Stimulated activated naive CD8-positive, alpha-beta T cell treated with anti-CD3 and anti-CD28 coated beads, Interleukin-15, amount 100 ng/mL, for 72 hours (primary cell): Measurements from ENCODE around the gene GLRX3.
"Not testable (repeated sequence)": the region's sequence is repeated elsewhere in the genome, so short reads cannot be mapped to it uniquely, and the experiment has no call there.

Experiments
- ATAC-seq: fragments of 150-1000 bp; cut with Tn5 transposase; 2 replicates; pipeline ENCODE4 v1.10.0; 2021; ENCODE audit warnings: mild to moderate bottlenecking, moderate library complexity
- DNase-seq, 2 donors: peaks; one replicate each; pipeline ENCODE4 v3.0.0; 2021 to 2022
- H3K27ac Mint-ChIP-seq, 2 donors: one replicate each; pipeline ENCODE4 v1.8.0; 2022; ENCODE audit warnings: mild to moderate bottlenecking in 2 of 2, mixed read lengths in 2 of 2, moderate library complexity in 2 of 2
- H3K27me3 Mint-ChIP-seq: one replicate; pipeline ENCODE4 v1.8.0; 2022; ENCODE audit warnings: mixed read lengths
- H3K4me1 Mint-ChIP-seq: one replicate; pipeline ENCODE4 v1.8.0; 2022; ENCODE audit warnings: mild to moderate bottlenecking, mixed read lengths
- H3K4me3 Mint-ChIP-seq, 2 donors: one replicate each; pipeline ENCODE4 v1.8.0; 2022; ENCODE audit warnings: mild to moderate bottlenecking in 2 of 2, mixed read lengths in 2 of 2, moderate library complexity in 1 of 2
- H3K9me3 Mint-ChIP-seq, 2 donors: one replicate each; pipeline ENCODE4 v1.8.0; 2022; ENCODE audit warnings: mixed read lengths in 2 of 2

GLRX3 gene

DNA sequence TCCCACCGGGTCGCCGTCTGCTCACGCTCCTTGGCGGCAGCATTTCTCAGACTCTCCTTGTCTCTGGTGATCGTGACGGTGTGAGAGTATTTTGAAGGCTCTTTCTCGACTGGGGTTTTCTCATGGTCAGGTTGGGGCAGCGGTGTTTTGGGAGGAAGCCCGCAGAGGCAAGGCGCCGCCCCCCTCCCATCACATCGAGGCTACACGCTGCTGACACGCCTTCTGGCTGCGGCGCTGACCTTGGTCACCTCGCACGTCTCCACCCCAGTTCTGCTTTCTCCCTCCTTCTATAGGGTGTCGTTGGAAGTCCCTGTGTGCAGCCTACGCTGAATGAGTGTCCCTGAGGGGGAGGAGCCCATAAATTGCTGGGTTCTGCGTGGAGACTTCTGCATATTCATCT lies 55.2 kb downstream of the GLRX3 start:
- H3K27ac Mint-ChIP-seq, result no peak overlapping the region
- peak overlapping the region; percentile 7 to 41 for H3K4me3 Mint-ChIP-seq
- no peak for DNase-seq
- no peak for ATAC-seq
- peaks cover 6% of the 10 kb centered on the region for H3K4me1 Mint-ChIP-seq
- H3K9me3 Mint-ChIP-seq, result no peaks in the 10 kb centered on the region
- peaks cover 19% of the 10 kb centered on the region for H3K27me3 Mint-ChIP-seq

DNA sequence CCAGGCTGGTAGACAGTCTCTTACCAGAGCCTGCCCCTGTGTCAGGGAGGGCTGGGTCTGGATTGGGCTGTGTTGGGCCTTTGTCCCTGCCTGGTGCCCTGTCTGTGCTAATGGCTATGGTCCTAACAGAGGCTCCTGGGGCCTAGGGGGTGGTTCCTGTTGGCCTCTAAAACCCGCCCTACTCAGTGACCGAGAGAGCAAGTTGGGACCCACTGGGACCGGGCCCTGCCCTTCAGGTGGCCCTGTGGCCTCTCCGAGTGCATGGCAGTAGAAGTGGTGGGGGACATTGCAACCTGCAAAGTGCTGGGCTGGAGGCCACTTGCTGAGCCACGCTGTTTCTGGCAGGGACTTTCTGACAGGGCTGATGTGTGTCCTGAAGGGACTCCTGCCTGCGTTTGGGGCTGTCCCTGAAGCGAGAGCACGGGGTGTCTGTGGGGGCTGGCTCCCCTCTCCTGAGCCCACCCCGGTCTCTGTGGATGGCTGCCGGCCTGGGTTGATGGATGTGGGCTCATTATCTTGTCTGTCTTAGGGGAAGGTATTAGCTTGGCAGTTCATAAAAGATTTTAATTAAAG lies 56.2 kb downstream of the GLRX3 start:
- Mint-ChIP-seq H3K27me3 (peaks cover 19% of the 10 kb centered on the region), H3K4me3 (no peak overlapping the region), H3K9me3 (no peaks in the 10 kb centered on the region), H3K27ac (no peak overlapping the region), H3K4me1 (peaks cover 6% of the 10 kb centered on the region)
- ATAC-seq, result no peak
- DNase-seq, result no peak

GRCh38 chr10:130193033-130193432 lies 56.8 kb downstream of the GLRX3 start:
- no peak for ATAC-seq
- no peak overlapping the region for H3K4me3 Mint-ChIP-seq
- no peaks in the 10 kb centered on the region for H3K9me3 Mint-ChIP-seq
- peaks cover 6% of the 10 kb centered on the region for H3K4me1 Mint-ChIP-seq
- no peak overlapping the region for H3K27ac Mint-ChIP-seq
- no peak for DNase-seq
- peaks cover 19% of the 10 kb centered on the region for H3K27me3 Mint-ChIP-seq

DNA sequence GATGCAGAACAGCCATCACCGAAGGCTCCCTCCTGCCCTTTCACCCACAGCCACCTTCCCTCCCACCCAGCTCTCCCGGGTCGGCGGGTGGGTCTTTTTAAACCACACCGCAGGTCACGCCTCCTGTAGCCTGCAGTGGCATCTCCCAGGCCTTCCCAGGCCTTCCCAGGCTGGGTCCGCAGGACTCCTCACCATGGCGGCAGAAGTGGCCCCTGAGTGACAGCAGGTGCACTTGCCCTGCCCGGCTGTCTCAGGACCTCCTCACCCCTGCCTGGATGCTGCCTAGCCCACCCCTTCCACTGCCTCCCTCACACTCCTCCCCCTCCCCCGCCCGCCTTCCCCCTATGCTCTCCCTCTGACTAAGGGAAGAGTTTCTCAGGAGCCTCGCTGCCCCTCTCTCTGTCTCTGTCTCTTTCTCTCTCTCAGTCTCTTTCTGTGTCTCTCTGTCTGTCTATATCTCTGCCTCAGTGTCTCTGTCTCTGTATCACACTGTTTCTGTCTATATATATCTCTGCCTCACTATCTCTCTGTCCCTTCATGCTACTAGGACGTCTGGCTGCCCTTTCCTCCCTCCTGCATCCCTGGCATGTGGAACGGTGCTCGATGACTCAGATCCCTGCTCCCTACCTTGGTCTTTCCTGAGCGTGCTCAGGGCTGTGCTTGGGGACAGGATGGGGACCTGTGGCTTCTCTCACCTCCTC lies 57.5 kb downstream of the GLRX3 start:
- Mint-ChIP-seq H3K4me1 (peaks cover 6% of the 10 kb centered on the region), H3K9me3 (no peaks in the 10 kb centered on the region), H3K4me3 (no peak overlapping the region), H3K27ac (no peak overlapping the region), H3K27me3 (peaks cover 19% of the 10 kb centered on the region)
- ATAC-seq (no peak), DNase-seq (no peak)

DNA sequence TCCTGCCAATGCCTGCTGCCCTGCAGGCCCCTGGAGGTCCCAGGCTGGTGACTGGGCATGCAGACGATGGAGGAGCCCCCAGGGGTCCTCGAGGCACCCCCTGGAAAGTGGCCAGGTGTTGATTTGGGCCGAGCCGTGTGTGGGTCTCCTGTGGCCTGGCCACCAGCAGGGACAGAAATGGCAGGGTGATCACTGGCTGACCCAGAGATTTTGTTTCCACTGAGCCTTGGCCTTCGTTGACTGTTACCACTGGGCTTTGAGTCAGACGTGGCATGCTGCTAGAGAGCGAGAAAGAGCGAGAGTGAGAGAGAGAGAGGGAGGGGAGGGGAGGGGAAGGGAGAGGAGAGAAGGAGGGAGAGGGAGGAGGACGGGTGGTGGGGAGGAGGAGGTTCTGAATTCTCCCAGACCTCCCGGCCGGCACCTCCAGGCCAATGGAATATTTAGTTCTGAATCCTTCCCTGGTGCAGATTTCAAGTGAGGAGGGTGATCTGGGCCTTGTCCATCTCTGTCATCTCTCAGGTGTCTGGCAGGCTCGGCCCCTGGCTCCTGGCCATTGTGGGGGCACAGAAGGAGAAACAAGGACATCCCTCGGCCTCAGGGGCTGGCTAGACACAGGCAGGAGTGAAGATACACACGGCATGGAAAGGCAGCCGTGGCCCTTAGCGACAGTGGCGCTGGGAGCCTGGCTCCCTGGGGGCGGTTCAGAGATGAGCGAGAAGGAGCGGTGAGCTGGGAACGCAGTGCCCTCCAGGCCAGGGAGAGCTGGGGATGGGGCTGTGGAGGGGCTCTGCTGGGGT lies 58.2 kb downstream of the GLRX3 start:
- Mint-ChIP-seq H3K4me1 (peaks cover 6% of the 10 kb centered on the region), H3K9me3 (no peaks in the 10 kb centered on the region), H3K27ac (peak overlapping the region; percentile 42 to 48), H3K4me3 (no peak overlapping the region), H3K27me3 (peaks cover 19% of the 10 kb centered on the region)
- ATAC-seq, result no peak
- no peak for DNase-seq

GRCh38 chr10:130194991-130195645 lies 58.9 kb downstream of the GLRX3 start:
- no peak for DNase-seq
- H3K27me3 Mint-ChIP-seq, result peaks cover 19% of the 10 kb centered on the region
- no peak for ATAC-seq
- peaks cover 1% of the 10 kb centered on the region for H3K4me1 Mint-ChIP-seq
- H3K4me3 Mint-ChIP-seq, result no peak overlapping the region
- no peaks in the 10 kb centered on the region for H3K9me3 Mint-ChIP-seq
- H3K27ac Mint-ChIP-seq, result peak overlapping the region in 1 of 2 donors; percentile 48

- no peaks in the 10 kb centered on the region for H3K4me1 Mint-ChIP-seq
These were observed 59.6 kb downstream of the GLRX3 start for GRCh38 chr10:130195746-130196294.

DNA sequence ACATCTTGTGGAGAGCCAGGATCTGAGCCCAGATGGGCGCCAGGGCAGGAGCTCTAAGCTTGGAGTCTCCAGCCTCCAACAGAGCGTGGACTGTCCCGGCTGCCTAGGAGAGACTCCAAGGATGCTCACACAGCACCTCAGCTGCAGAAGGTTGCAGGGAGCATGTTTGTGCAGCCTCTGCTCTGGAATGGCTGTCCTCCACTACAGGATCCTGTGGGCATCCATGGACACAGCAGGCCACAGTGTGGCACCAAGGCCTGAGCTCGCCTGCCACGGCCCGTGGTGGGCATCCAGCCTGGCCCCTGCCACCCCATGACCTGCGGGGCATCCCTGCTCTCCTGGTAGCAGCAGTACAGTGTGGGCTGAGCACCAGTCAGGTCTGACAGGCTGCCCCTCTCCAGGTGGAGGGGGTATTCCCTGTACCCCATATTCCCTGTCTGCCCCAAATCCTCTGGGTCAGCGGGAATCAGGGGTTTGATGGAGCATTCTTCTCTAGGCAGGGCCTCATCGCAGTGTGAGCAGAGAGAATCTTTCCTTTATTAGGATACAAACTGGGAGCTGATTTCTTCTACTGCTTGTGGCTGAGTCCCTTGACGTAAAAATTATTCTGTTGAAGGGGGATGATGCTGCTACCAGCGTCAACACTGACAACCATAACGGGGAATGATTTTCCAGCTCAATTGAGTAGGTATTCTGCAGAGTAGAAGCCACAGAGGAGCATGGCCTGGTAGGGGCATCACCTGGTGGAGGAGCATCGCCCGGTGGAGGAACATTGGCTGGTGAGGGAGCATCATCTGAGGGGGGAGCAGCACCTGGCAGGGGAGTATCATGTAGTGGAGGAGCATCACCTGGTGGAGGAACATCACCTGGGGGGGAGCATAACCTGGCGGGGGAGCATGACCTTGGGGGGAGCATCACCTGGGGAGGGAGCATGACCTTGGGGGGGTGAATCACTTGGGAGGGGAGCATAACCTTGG lies 60.6 kb downstream of the GLRX3 start:
- Mint-ChIP-seq H3K27ac (no peak overlapping the region), H3K4me3 (no peak overlapping the region), H3K9me3 (no peaks in the 10 kb centered on the region), H3K27me3 (peaks cover 19% of the 10 kb centered on the region), H3K4me1 (no peaks in the 10 kb centered on the region)
- no peak for ATAC-seq
- DNase-seq, result no peak

More at GRCh38 chr10:130195746-130196294, 59.6 kb downstream of the GLRX3 start:
- Mint-ChIP-seq H3K27ac (no peak overlapping the region), H3K4me3 (no peak overlapping the region), H3K27me3 (peaks cover 20% of the 10 kb centered on the region), H3K9me3 (no peaks in the 10 kb centered on the region)
- no peak for DNase-seq
- ATAC-seq, result no peak

GRCh38 chr10:130198651-130199050 lies 62.5 kb downstream of the GLRX3 start:
- Mint-ChIP-seq H3K27ac (no peak overlapping the region), H3K27me3 (peaks cover 9% of the 10 kb centered on the region), H3K9me3 (no peaks in the 10 kb centered on the region)

DNA sequence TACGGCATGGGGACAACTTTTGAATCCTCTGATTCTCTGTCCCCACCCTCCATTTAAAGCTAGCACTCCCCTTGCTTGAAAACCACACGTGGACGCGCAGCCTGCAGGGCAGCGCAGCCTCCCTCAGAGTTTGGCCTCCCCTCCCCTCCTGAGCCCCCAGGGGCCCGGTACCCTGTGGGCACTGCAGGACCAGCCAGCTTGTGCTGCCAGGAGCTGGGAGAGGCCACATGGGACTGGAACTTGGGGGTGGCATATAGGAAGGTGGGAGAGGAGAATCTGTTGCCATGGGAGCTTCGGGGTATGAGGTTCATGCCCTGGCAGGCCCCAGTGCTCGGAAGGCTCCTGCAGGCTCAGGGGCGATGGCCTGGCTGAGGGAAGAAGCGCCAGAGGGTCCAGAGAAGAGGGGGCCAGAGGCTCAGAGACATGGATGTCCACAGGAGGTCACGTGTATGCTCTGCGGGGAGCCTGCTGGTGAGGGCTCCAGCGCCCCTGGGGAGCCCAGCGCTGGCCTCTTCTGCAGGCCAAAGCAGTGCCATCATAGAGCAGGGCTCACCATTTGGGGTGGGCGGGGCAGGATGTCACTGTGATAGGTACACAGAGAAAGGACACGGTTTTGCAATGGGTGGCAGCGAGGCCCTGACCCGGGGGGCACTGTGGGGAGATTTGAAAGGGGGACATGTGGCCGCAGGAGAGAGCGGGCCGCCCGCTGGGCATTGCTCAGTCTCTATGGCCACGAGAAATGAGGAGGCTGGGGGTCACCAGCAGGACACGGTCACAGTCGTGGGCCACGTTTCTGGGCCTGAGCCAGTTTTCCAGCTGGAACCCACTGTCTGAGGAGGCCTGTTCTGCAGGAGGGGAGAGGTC lies 64.2 kb downstream of the GLRX3 start:
- H3K27ac Mint-ChIP-seq, result no peak overlapping the region
- no peak overlapping the region for H3K4me3 Mint-ChIP-seq
- ATAC-seq (no peak), DNase-seq (no peak)
- no peaks in the 10 kb centered on the region for H3K9me3 Mint-ChIP-seq
- H3K27me3 Mint-ChIP-seq, result peaks cover 9% of the 10 kb centered on the region
- H3K4me1 Mint-ChIP-seq, result no peaks in the 10 kb centered on the region

More at GRCh38 chr10:130198651-130199050, 62.5 kb downstream of the GLRX3 start:
- no peak overlapping the region for H3K4me3 Mint-ChIP-seq
- ATAC-seq (no peak), DNase-seq (no peak)
- H3K4me1 Mint-ChIP-seq, result no peaks in the 10 kb centered on the region

- DNase-seq, result no peak
These were observed 64.8 kb downstream of the GLRX3 start for GRCh38 chr10:130201043-130201380.

GRCh38 chr10:130202150-130202549 lies 66.0 kb downstream of the GLRX3 start:
- not testable (repeated sequence) for H3K4me3 Mint-ChIP-seq, H3K27me3 Mint-ChIP-seq, H3K9me3 Mint-ChIP-seq, H3K4me1 Mint-ChIP-seq, ATAC-seq, DNase-seq
- peak overlapping the region in 1 of 2 donors; percentile 74 for H3K27ac Mint-ChIP-seq

More at GRCh38 chr10:130201043-130201380, 64.8 kb downstream of the GLRX3 start:
- Mint-ChIP-seq H3K27me3 (peaks cover 9% of the 10 kb centered on the region), H3K4me3 (no peak overlapping the region), H3K27ac (no peak overlapping the region), H3K4me1 (no peaks in the 10 kb centered on the region), H3K9me3 (no peaks in the 10 kb centered on the region)
- ATAC-seq, result peak; percentile 21

DNA sequence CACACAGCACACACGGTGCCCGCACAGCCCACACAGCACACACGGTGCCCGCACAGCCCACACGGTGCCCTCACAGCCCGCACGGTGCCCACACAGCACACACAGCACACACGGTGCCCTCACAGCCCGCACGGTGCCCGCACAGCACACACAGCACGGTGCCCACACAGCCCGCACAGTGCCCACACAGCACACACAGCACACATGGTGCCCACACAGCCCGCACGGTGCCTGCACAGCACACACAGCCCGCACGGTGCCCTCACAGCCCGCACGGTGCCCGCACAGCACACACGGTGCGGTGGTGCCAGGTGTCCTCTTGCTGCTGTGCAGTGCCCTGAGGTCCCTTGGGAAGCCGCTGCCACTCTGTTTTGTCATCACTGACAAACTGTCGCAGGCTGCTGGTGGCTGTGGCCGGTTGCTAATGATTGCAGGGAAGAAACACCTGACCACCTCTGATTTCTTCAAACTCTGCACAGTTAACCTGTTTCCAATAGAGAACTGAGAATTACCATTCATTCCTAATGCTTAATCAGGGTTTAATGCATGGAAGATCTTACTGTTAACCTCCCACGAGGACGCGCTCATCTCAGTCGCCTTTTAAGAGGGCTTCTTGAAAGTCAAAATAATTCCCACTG lies 66.9 kb downstream of the GLRX3 start:
- no peak overlapping the region for H3K4me3 Mint-ChIP-seq
- peak; percentile 54 for ATAC-seq
- H3K4me1 Mint-ChIP-seq, result no peaks in the 10 kb centered on the region
- no peaks in the 10 kb centered on the region for H3K9me3 Mint-ChIP-seq
- peaks cover 9% of the 10 kb centered on the region for H3K27me3 Mint-ChIP-seq
- no peak for DNase-seq
- peak overlapping the region in 1 of 2 donors; percentile 35 for H3K27ac Mint-ChIP-seq
